Progenitor cell of endocrine pancreas (in vitro differentiated cells): ENCODE measurements around the gene ACADM. TPM values are rescaled to one million over a fixed set of nuclear protein-coding genes. Genes with fewer than 3 reads are reported as not detected.

Experiments used
- DNase-seq: peaks from one replicate; pipeline ENCODE4 v3.0.0; 2021; ENCODE audit warnings: low spot score; ENCODE audit not compliant: unreplicated experiment
- H3K27ac Mint-ChIP-seq: 2 replicates; pipeline ENCODE4 v1.8.0; 2021; ENCODE audit warnings: mild to moderate bottlenecking, moderate library complexity, mixed read lengths
- H3K27me3 Mint-ChIP-seq: 2 replicates; pipeline ENCODE4 v1.8.0; 2021; ENCODE audit warnings: mixed read lengths
- H3K36me3 Mint-ChIP-seq: 2 replicates; pipeline ENCODE4 v1.8.0; 2022; ENCODE audit warnings: mixed read lengths; ENCODE audit not compliant: insufficient read depth
- H3K4me1 Mint-ChIP-seq: 2 replicates; pipeline ENCODE4 v1.8.0; 2021; ENCODE audit warnings: low read depth, mixed read lengths
- H3K4me3 Mint-ChIP-seq: 2 replicates; pipeline ENCODE4 v1.8.0; 2021; ENCODE audit warnings: low read depth, mild to moderate bottlenecking, moderate library complexity, mixed read lengths
- H3K9me3 Mint-ChIP-seq: 2 replicates; pipeline ENCODE4 v1.8.0; 2021; ENCODE audit warnings: low read depth, mixed read lengths
- total RNA-seq: library from RNA; stranded (reverse); gene quantifications from 2 replicates; pipeline ENCODE4 v1.2.1, GENCODE V29; 2021
- TF ChIP-seq, protein P1 (sequence below): fragments of 200-600 bp; sonication (generic); IDR thresholded peaks from one replicate; pipeline ENCODE4 v1.5.0; 2021; ENCODE audit warnings: antibody characterized with exemption, mild to moderate bottlenecking; ENCODE audit not compliant: unreplicated experiment

ACADM gene
- total RNA-seq, 1 donor from 2014 or later: 61.2 TPM

DNA sequence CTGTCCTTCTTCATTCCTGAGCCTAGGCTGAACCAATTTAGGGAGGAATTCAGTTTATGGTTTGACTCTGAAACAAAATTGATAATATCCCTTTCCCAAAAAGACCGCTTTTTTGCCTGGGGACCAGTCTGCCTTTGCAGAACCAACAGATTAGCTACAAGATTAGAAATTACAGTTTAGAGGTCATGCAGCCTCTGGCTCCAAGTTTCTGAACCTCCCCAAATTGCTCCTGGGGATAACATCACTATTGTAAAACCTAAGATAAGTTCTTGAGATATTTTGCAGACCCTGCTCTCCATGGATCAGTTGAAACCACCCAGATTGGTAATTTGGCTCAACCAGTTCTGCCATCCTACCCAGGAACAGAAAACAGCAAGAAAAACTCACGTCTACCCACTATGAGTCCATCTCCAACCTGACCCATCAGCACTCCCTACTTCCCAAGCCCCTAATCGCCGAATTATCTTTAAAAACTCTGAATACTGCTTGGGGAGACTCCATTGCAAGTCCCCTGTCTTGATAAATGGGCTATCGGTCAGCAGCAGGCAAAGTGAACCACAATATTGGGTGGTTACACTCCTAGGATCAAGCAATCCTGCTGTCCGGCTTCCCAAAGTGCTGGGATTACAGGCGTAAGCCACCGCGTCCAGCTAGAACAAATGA is 60.9 kb downstream of the ACADM start:
- DNase-seq: no peak
- Mint-ChIP-seq H3K36me3 (peaks cover 7% of the 10 kb centered on the region), H3K27ac (peak overlapping the region; percentile 46), H3K4me3 (peak overlapping the region; percentile 93), H3K9me3 (peaks cover 2% of the 10 kb centered on the region), H3K4me1 (peaks cover 33% of the 10 kb centered on the region), H3K27me3 (peaks cover 2% of the 10 kb centered on the region)
- TF ChIP-seq, protein P1, sequence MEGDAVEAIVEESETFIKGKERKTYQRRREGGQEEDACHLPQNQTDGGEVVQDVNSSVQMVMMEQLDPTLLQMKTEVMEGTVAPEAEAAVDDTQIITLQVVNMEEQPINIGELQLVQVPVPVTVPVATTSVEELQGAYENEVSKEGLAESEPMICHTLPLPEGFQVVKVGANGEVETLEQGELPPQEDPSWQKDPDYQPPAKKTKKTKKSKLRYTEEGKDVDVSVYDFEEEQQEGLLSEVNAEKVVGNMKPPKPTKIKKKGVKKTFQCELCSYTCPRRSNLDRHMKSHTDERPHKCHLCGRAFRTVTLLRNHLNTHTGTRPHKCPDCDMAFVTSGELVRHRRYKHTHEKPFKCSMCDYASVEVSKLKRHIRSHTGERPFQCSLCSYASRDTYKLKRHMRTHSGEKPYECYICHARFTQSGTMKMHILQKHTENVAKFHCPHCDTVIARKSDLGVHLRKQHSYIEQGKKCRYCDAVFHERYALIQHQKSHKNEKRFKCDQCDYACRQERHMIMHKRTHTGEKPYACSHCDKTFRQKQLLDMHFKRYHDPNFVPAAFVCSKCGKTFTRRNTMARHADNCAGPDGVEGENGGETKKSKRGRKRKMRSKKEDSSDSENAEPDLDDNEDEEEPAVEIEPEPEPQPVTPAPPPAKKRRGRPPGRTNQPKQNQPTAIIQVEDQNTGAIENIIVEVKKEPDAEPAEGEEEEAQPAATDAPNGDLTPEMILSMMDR: no peak

DNA sequence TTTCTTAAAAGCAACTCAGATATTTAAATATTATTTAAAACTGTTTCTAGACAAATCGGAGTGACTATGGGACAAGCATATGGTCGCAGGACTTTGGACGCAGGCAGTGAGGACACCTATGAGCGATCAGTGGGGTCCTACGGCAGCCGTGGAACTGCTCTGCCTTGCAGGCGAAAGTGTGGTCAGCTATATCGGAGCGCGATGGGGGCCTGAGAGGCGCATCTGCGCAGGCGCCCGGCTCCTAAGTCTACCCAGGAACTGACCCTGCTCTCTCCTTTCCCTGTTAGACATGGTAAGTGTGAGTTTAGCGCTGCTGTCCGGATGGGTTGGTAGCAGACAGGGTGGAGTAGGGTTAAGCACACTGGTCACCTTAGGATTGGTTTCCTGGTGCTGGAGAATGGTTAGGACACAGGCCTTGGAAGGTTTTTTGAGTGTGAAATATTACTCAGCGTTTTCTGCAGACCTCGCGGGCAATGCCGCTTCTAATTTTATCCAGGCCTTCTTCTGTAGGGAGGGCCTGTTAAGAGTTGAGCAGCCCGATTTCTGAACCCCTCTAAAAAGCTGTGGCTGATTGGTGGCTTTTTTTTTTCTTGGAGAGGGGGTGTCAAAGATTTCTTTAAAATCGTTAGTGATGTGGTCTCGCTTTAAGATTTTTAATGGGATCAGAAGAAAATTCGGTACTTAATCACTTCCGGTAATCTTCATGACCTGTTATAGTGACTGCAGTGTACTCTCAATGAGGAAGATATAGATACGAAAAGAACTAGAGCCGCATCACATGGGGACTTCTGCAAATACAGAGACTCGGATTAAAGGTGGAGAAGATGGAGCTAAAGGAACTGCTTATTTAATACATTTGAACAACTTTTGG is 61.7 kb downstream of the ACADM start, which contains the start of gene RABGGTB:
Gene RABGGTB (plus strand): TSS at position 274 of the 871 bp plus-strand sequence. CDS start 16 bp downstream, at position 290.
- H3K27ac Mint-ChIP-seq: peak within 1 kb of the TSS; percentile 99
- no peaks in the 10 kb centered on the region for H3K9me3 Mint-ChIP-seq
- peak; percentile 93 for DNase-seq
- H3K36me3 Mint-ChIP-seq: peaks cover 10% of the 10 kb centered on the region
- no peaks in the 10 kb centered on the region for H3K27me3 Mint-ChIP-seq
- TF ChIP-seq, protein P1: no peak
- peaks cover 38% of the 10 kb centered on the region for H3K4me1 Mint-ChIP-seq
- H3K4me3 Mint-ChIP-seq: peak within 1 kb of the TSS; percentile 93

DNA sequence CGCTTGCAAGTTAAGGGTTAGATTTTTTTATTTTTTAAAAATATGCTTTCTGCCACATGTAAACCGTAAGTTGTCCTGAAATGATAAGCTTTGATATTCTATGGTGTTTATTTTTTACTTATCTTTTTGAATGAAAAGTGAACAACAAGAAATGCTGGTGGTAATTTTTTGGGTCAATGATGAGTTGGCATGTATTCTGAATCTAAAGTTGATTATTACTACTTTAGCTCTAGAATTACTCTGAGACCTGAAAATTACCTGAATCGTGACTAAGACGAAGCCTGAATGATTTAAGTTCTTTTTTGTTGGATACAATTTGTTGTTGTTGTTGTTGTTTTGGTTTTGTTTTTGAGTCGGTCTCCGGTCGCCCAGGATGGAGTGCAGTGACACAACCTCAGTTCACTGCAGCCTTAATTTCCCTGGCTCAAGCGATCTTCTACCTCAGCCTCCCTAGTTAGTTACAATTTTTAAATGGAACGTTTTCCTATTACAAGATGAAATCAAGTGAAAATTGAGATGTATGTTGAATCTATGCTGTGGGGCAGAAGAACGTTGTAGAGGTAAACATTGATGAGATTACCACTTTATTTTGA is 62.5 kb downstream of the ACADM start:
- Mint-ChIP-seq H3K4me1 (peaks cover 39% of the 10 kb centered on the region), H3K4me3 (peak overlapping the region; percentile 93), H3K9me3 (no peaks in the 10 kb centered on the region), H3K27me3 (no peaks in the 10 kb centered on the region), H3K36me3 (peaks cover 14% of the 10 kb centered on the region), H3K27ac (peak overlapping the region; percentile 99)
- TF ChIP-seq, protein P1: no peak
- DNase-seq: no peak

DNA sequence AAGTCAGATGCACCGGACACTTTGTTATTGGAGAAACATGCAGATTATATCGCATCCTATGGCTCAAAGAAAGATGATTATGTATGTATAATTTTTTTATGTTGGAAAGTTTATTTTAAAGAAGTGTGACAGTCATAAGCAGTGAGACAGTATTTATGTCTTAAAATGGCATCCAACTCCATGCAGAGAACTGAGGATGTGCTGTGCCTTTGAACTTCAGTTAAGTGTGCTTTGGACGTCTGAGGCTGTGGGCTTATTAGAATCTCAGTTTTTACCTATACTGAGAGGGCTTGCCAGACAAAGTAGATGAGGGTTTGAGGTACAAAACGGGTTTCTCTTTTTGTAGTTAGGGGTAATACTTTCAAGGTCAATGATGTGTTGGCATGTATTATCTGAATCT is 63.0 kb downstream of the ACADM start:
- H3K36me3 Mint-ChIP-seq: peaks cover 16% of the 10 kb centered on the region
- H3K27me3 Mint-ChIP-seq: no peaks in the 10 kb centered on the region
- DNase-seq: no peak
- H3K9me3 Mint-ChIP-seq: no peaks in the 10 kb centered on the region
- H3K27ac Mint-ChIP-seq: peak overlapping the region; percentile 99
- peaks cover 39% of the 10 kb centered on the region for H3K4me1 Mint-ChIP-seq
- TF ChIP-seq, protein P1: no peak
- peak overlapping the region; percentile 93 for H3K4me3 Mint-ChIP-seq

DNA sequence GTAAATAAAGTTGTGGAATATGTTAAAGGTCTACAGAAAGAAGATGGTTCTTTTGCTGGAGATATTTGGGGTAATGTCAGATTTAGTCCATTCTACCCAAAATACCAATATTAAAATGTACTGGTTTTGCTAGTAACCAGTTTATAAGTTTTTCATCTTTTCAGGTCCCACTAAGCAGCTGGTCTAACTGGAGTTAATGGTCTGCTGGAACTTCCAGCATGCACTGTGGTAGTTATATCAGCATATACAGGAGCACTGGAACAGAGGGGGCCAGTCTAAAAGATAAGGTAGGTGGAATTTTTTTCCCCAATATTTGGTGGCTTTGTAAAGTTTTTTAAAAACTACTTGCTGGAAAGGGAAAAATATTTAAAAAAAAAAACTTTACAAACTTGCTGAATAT is 65.5 kb downstream of the ACADM start:
- Mint-ChIP-seq H3K27ac (no peak overlapping the region), H3K4me1 (peaks cover 39% of the 10 kb centered on the region), H3K4me3 (no peak overlapping the region), H3K9me3 (no peaks in the 10 kb centered on the region), H3K36me3 (peaks cover 24% of the 10 kb centered on the region), H3K27me3 (no peaks in the 10 kb centered on the region)
- TF ChIP-seq, protein P1: no peak
- no peak for DNase-seq
